H9 (cell line): ENCODE measurements around the gene ROPN1L. TPM values are rescaled to one million over a fixed set of nuclear protein-coding genes. Genes with fewer than 3 reads are reported as not detected.
A peak's percentile ranks its signal among the peaks of the same experiment; 100 is the strongest.

ENCODE experiments used
- DNase-seq: peaks from one replicate; pipeline ENCODE4 v3.0.0-alpha.2; 2017
- H2AFZ ChIP-seq: one replicate; pipeline ENCODE4 v1.6.1; 2013; ENCODE audit warnings: mild to moderate bottlenecking, low read length, control low read depth, moderate library complexity
- H2AK5ac ChIP-seq: 2 replicates; pipeline ENCODE4 v1.6.1; 2013; ENCODE audit warnings: low read length, control low read depth, mixed read lengths; ENCODE audit not compliant: insufficient read length
- H2BK120ac ChIP-seq: one replicate; pipeline ENCODE4 v1.6.1; 2013; ENCODE audit warnings: low read depth, mild to moderate bottlenecking, low read length, control low read depth, inconsistent platforms; ENCODE audit not compliant: poor library complexity, severe bottlenecking
- H2BK12ac ChIP-seq: 2 replicates; pipeline ENCODE4 v1.6.1; 2013; ENCODE audit warnings: low read length, control low read depth, mixed read lengths, low read depth; ENCODE audit not compliant: insufficient read length
- H2BK15ac ChIP-seq: 2 replicates; pipeline ENCODE4 v1.6.1; 2013; ENCODE audit warnings: low read depth, low read length, control low read depth
- H2BK20ac ChIP-seq: one replicate; pipeline ENCODE4 v1.6.1; 2013; ENCODE audit warnings: low read depth, mild to moderate bottlenecking, low read length, control low read depth, inconsistent platforms; ENCODE audit not compliant: poor library complexity, severe bottlenecking
- H2BK5ac ChIP-seq: 2 replicates; pipeline ENCODE4 v1.6.1; 2013; ENCODE audit warnings: low read length, control low read depth, mixed read lengths; ENCODE audit not compliant: insufficient read length
- H3K14ac ChIP-seq: 2 replicates; pipeline ENCODE4 v1.6.1; 2013; ENCODE audit warnings: low read length, control low read depth; ENCODE audit not compliant: insufficient read depth
- H3K18ac ChIP-seq: 2 replicates; pipeline ENCODE4 v1.6.1; 2013; ENCODE audit warnings: low read depth, mild to moderate bottlenecking, mixed read lengths, low read length, control low read depth; ENCODE audit not compliant: insufficient read length
- H3K23ac ChIP-seq: 2 replicates; pipeline ENCODE4 v1.6.1; 2013; ENCODE audit warnings: low read length, control low read depth, mixed read lengths, low read depth; ENCODE audit not compliant: insufficient read length
- H3K23me2 ChIP-seq: 2 replicates; pipeline ENCODE4 v1.6.1; 2013; ENCODE audit warnings: low read depth, mild to moderate bottlenecking, mixed read lengths, low read length, control low read depth; ENCODE audit not compliant: insufficient read length, poor library complexity, severe bottlenecking
- H3K27ac ChIP-seq: 2 replicates; pipeline ENCODE4 v1.5.1; 2013; ENCODE audit warnings: low read length, control low read depth, mixed read lengths, low read depth; ENCODE audit not compliant: insufficient read length
- H3K27me3 ChIP-seq: 2 replicates; pipeline ENCODE4 v1.6.1; 2013; ENCODE audit warnings: low read length, control low read depth, inconsistent platforms; ENCODE audit not compliant: insufficient read depth
- H3K4ac ChIP-seq: 2 replicates; pipeline ENCODE4 v1.6.1; 2013; ENCODE audit warnings: low read depth, mild to moderate bottlenecking, control low read depth, inconsistent platforms, low read length, moderate library complexity
- H3K4me1 ChIP-seq: 2 replicates; pipeline ENCODE4 v1.6.1; 2013; ENCODE audit warnings: low read length, control low read depth, inconsistent platforms; ENCODE audit not compliant: insufficient read depth
- H3K4me2 ChIP-seq: 2 replicates; pipeline ENCODE4 v1.6.1; 2013; ENCODE audit warnings: low read length, control low read depth, mixed read lengths; ENCODE audit not compliant: insufficient read length, insufficient read depth
- H3K56ac ChIP-seq: 2 replicates; pipeline ENCODE4 v1.6.1; 2013; ENCODE audit warnings: low read depth, mild to moderate bottlenecking, mixed read lengths, low read length, control low read depth; ENCODE audit not compliant: insufficient read length
- H3K79me1 ChIP-seq: 2 replicates; pipeline ENCODE4 v1.6.1; 2013; ENCODE audit warnings: low read depth, mild to moderate bottlenecking, moderate library complexity, low read length, control low read depth, inconsistent platforms; ENCODE audit not compliant: insufficient read depth, poor library complexity, severe bottlenecking
- H3K79me2 ChIP-seq: 2 replicates; pipeline ENCODE4 v1.6.1; 2013; ENCODE audit warnings: low read length, control low read depth, inconsistent platforms; ENCODE audit not compliant: insufficient read depth
- H3K9ac ChIP-seq: 2 replicates; pipeline ENCODE4 v1.6.1; 2013; ENCODE audit warnings: low read length, control low read depth, mixed read lengths; ENCODE audit not compliant: insufficient read length; ENCODE audit errors: extremely low read depth
- H3K9me3 ChIP-seq: one replicate; pipeline ENCODE4 v1.6.1; 2013; ENCODE audit warnings: low read depth, low read length, inconsistent platforms; ENCODE audit not compliant: control insufficient read depth
- H3T11ph ChIP-seq: one replicate; pipeline ENCODE4 v1.6.1; 2013; ENCODE audit warnings: mild to moderate bottlenecking, low read length, control low read depth, inconsistent platforms
- H4K20me1 ChIP-seq: one replicate; pipeline ENCODE4 v1.6.1; 2013; ENCODE audit not compliant: control insufficient read depth, insufficient read length, insufficient read depth
- H4K5ac ChIP-seq: 2 replicates; pipeline ENCODE4 v1.6.1; 2013; ENCODE audit warnings: low read depth, mild to moderate bottlenecking, mixed read lengths, low read length, control low read depth; ENCODE audit not compliant: insufficient read length
- H4K8ac ChIP-seq: replicated peaks from 2 replicates; pipeline ENCODE4 v1.6.1; 2013; ENCODE audit warnings: low read length, control low read depth, mixed read lengths, low read depth; ENCODE audit not compliant: insufficient read length
- H4K91ac ChIP-seq: 2 replicates; pipeline ENCODE4 v1.6.1; 2013; ENCODE audit warnings: low read depth, mild to moderate bottlenecking, moderate library complexity, mixed read lengths, low read length, control low read depth; ENCODE audit not compliant: insufficient read length
- H3K27ac Mint-ChIP-seq, 3 experiments: 2 replicates in 2 of 3; 3 replicates in 1 of 3; pipeline ENCODE4 v1.8.0; 2020 to 2021; ENCODE audit warnings: mixed read lengths in 3 of 3, mild to moderate bottlenecking in 1 of 3, moderate library complexity in 1 of 3
- H3K27me3 Mint-ChIP-seq: 2 replicates; pipeline ENCODE4 v1.8.0; 2021; ENCODE audit warnings: low read depth, mild to moderate bottlenecking, moderate library complexity, mixed read lengths
- H3K36me3 Mint-ChIP-seq, 3 experiments: 2 replicates in 2 of 3; 3 replicates in 1 of 3; pipeline ENCODE4 v1.8.0; 2020 to 2021; ENCODE audit warnings: low read depth in 3 of 3, mixed read lengths in 3 of 3; ENCODE audit not compliant: insufficient read depth in 1 of 3
- H3K4me1 Mint-ChIP-seq, 2 experiments: 2 replicates each; pipeline ENCODE4 v1.8.0; 2020; ENCODE audit warnings: mixed read lengths in 2 of 2
- H3K4me3 Mint-ChIP-seq, 2 experiments: 2 replicates in 1 of 2; 3 replicates in 1 of 2; pipeline ENCODE4 v1.8.0; 2020 to 2021; ENCODE audit warnings: mild to moderate bottlenecking in 2 of 2, mixed read lengths in 2 of 2, moderate library complexity in 1 of 2
- H3K9me3 Mint-ChIP-seq, 2 experiments: 2 replicates in 1 of 2; 3 replicates in 1 of 2; pipeline ENCODE4 v1.8.0; 2020; ENCODE audit warnings: mild to moderate bottlenecking in 2 of 2, mixed read lengths in 2 of 2, moderate library complexity in 1 of 2
- CTCF ChIP-seq: fragments of 200-600 bp; sonication (generic); conservative IDR thresholded peaks from 3 replicates; pipeline ENCODE4 v1.8.0; 2021; ENCODE audit warnings: antibody characterized with exemption, mild to moderate bottlenecking
- WGBS: extraction: QIAGEN DNeasy Blood & Tissue Kit; methylation state at CpG from one replicate; pipeline ENCODE4 v1.1.7; 2013; ENCODE audit warnings: missing lambda C conversion rate, low lambda C conversion rate, mixed read lengths; ENCODE audit not compliant: insufficient read length; ENCODE audit errors: extremely low coverage; 5-methylcytosine and 5-hydroxymethylcytosine counted together
- total RNA-seq: library from RNA; stranded (reverse); gene quantifications from 2 replicates; pipeline ENCODE4 v1.2.1, GENCODE V29; 2021

ROPN1L gene
- total RNA-seq, 1 experiment from 2014 or later = 0.37 TPM

- H3K4me1 Mint-ChIP-seq = peaks cover 13 to 22% of the 10 kb centered on the region in 2 experiments
- Histone ChIP-seq H2BK15ac (no peak overlapping the region), H4K20me1 (no peaks in the 10 kb centered on the region), H3K18ac (no peak overlapping the region), H3K4me1 (no peaks in the 10 kb centered on the region), H3K56ac (no peak overlapping the region), H3K79me2 (no peaks in the 10 kb centered on the region), H2BK5ac (no peak overlapping the region), H4K8ac (no peak overlapping the region), H2BK20ac (no peak overlapping the region), H3K14ac (no peak overlapping the region), H2AK5ac (no peak overlapping the region), H2AFZ (no peak overlapping the region), H4K5ac (no peak overlapping the region), H3K9me3 (no peaks in the 10 kb centered on the region), H3K23ac (no peak overlapping the region), H3T11ph (no peak overlapping the region), H3K27me3 (no peaks in the 10 kb centered on the region), H3K23me2 (no peaks in the 10 kb centered on the region), H2BK12ac (no peak overlapping the region), H3K79me1 (no peaks in the 10 kb centered on the region), H3K9ac (no peak overlapping the region), H4K91ac (no peak overlapping the region), H3K27ac (no peak overlapping the region), H3K4ac (no peak overlapping the region), H3K4me2 (no peak overlapping the region), H2BK120ac (no peak overlapping the region)
- peak; percentile 29; the same call in 2 of the 3 replicates for TF ChIP-seq CTCF
- H3K9me3 Mint-ChIP-seq = no peaks in the 10 kb centered on the region
- WGBS = no CpG with 5 or more reads among the region's 8 CpGs
- peaks cover 1% of the 10 kb centered on the region for H3K27me3 Mint-ChIP-seq
- H3K4me3 Mint-ChIP-seq = no peak overlapping the region
- H3K27ac Mint-ChIP-seq = no peak overlapping the region
- H3K36me3 Mint-ChIP-seq = no peaks in the 10 kb centered on the region; a peak in 1 of 7 replicates
- DNase-seq = no peak
Measured at GRCh38 chr5:10502130-10502529, 60.5 kb downstream of the ROPN1L start.
